ENCODE data around the gene RNF141.

The RNF141 gene

DNA sequence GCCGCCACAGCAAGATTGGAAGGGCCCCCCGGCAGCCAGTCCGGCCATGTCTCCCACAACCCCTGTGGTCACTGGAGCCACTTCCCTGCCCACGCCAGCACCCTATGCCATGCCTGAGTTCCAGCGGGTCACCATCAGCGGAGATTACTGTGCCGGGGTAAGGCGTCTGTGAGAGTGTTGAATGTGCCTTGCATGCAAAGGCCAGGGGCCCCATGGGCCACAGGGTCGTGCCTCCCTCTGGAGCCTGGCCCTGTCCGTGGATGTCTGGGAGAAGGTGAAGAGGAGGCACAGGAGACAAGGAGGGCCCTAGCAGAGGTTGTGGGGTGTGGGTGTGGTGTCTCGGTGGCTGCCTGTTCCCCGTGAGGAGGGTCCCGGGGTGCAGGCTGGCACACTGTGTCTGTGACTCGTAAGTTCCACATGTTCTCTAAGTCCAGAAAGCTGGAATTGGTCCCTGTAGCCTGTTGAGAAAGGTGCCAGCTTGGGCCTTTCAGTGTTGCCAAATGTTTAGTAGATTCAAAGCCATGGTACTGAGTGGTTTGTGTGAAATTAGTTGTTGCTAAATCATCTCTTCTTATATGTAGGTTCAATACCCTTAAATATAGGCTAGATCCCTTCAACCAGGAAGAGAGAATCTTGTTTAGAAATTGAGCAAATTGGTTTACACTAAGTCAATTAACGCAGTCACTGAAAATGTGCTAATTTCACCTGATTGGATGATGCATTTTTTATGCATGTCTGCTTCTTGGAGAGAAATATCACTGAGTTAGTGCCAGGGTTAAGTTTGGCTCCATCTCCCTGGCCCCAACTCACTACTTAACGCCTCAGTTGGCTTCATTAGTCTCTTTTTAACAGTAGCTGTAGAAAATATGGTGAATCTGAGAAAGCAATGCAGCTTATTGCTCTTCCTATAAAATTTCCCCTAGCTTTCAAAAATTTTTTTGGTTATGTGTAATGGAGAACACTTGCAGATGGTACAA is 62.1 kb downstream of the RNF141 start:
- no peak for DNase-seq (ENCODE audit: low read depth)
- H3K4me3 ChIP-seq (ENCODE audit: low read length) = no peak overlapping the region
- TF ChIP-seq, protein P1, sequence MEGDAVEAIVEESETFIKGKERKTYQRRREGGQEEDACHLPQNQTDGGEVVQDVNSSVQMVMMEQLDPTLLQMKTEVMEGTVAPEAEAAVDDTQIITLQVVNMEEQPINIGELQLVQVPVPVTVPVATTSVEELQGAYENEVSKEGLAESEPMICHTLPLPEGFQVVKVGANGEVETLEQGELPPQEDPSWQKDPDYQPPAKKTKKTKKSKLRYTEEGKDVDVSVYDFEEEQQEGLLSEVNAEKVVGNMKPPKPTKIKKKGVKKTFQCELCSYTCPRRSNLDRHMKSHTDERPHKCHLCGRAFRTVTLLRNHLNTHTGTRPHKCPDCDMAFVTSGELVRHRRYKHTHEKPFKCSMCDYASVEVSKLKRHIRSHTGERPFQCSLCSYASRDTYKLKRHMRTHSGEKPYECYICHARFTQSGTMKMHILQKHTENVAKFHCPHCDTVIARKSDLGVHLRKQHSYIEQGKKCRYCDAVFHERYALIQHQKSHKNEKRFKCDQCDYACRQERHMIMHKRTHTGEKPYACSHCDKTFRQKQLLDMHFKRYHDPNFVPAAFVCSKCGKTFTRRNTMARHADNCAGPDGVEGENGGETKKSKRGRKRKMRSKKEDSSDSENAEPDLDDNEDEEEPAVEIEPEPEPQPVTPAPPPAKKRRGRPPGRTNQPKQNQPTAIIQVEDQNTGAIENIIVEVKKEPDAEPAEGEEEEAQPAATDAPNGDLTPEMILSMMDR (conservative IDR thresholded peaks at IDR 0.05; ENCODE audit: low read depth, low read length) = no peak

DNA sequence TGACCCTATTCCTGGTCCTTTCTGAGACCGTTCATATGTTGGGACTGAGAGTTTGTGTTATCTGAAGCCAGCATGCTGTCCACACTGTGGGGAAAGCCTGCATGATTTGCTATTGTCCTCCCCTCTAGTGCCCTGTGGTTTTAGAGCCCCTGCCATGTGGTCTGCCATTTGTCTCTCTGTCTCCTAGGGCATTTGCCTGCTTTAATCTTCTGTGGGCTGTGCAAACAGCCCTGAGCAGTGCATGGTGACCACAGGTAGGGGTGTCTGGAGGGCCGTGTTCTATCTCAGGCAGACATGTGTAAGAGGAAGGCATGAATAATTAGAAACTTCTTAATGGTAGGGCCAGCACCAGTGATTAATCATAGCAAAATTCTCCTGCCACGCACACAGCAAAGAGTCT is 62.9 kb downstream of the RNF141 start:
- TF ChIP-seq, protein P1 (conservative IDR thresholded peaks at IDR 0.05; ENCODE audit: low read depth, low read length) = no peak
- no peak for DNase-seq (ENCODE audit: low read depth)
- H3K4me3 ChIP-seq (ENCODE audit: low read length) = no peak overlapping the region

DNA sequence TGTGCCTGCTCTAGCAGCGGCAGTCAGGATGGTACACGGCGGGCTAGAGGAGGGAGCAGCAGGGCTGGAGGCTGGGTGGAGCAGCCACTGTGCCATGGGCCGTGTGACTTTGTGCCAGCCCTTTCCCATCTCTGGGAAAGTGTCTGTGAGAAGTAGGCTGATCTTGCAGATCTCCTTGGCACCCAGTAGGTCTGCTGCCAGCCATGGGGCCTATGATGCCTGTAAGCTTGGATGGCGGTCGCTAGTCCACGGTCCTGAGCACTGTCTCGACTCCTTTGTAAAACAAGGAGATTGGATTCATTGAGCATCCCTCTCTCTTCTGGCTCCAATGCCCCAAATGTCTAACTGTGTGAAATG is 63.3 kb downstream of the RNF141 start:
- no peak for DNase-seq (ENCODE audit: low read depth)
- no peak overlapping the region for H3K4me3 ChIP-seq (ENCODE audit: low read length)
- TF ChIP-seq, protein P1 (conservative IDR thresholded peaks at IDR 0.05; ENCODE audit: low read depth, low read length) = no peak

DNA sequence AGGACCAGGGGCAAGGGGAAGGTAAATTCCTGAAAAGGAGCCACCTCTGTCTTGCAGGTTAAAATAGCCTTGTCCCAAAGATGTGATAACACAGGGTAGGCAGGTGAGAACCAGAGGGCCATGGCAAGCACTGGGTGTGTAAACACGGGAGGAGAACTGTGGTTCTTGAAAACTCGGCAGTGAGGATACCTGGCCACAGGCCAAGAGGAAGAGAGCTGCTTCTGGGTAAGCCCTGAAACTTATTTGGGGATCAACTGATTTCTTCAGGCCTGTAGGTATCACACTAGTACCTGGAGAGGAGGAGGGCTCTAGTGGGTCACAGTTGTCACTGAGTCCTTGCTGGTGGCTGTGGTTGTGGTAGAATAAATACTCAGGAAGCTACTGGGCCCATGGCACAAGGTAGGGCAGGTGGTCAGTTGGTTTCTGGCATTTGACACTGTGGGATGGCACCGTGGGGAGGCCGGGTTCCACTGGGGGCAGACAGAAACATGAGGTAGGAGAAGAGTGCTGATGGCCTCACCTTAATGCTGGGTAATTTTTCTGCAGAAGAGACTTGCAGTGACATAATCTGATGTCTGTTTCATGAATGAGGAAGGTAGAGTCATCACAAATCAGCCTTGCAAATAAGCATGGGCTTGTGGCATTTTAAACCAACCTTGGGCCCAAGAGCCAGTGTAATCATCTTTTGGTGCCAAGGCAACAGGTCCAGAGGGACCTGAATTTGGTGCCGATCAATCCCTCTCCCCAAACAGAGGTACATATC is 63.9 kb downstream of the RNF141 start:
- no peak overlapping the region for H3K4me3 ChIP-seq (ENCODE audit: low read length)
- TF ChIP-seq, protein P1 (conservative IDR thresholded peaks at IDR 0.05; ENCODE audit: low read depth, low read length) = no peak
- DNase-seq (ENCODE audit: low read depth) = no peak

DNA sequence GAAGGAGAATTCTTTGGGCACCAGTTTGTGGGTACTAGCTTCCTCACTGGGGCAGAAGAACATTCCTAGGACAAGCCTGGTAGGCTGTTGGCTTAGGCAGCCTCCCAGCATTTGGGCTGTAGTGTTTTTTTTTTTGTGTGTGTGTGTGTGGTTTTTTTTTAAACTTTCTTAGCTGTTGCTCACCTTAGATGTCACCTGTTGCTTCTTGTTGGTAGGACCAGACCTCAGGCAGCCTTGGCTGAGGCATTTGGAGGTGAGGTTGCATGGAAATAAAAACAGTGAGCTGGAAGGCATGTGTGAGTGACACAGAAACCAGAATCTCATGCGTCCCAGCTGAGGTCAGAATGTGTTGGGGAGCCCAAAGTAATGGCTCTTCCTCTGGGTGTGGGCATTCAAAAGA is 64.6 kb downstream of the RNF141 start:
- TF ChIP-seq, protein P1 (conservative IDR thresholded peaks at IDR 0.05; ENCODE audit: low read depth, low read length) = no peak
- no peak overlapping the region for H3K4me3 ChIP-seq (ENCODE audit: low read length)
- no peak for DNase-seq (ENCODE audit: low read depth)

DNA sequence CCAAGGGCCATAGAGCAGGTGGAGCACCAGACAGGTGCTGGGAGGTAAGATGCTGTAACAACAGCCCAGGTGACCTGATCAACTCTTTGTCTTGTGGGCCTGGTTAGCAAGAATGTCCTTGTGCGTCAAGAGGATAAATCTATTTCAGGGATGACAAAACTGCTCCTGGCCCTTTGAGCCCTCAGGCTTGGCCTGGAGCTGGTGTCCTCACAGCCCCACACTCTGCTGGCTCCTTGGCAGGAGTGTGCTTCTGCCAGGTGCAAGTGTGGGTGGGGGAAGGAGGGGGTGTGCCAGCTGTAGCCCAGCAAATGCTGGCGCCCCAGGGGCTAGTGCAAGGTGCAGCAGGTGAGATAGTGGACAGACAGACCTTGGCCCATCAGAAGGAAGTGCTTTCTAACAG is 66.4 kb downstream of the RNF141 start:
- no peak for DNase-seq (ENCODE audit: low read depth)
- TF ChIP-seq, protein P1 (conservative IDR thresholded peaks at IDR 0.05; ENCODE audit: low read depth, low read length) = no peak
- H3K4me3 ChIP-seq (ENCODE audit: low read length) = no peak overlapping the region
